Measurements from ENCODE around the gene EXO1.

EXO1 gene

GRCh38 chr1:241902391-241903065, 54.5 kb downstream of the EXO1 start:
- Histone ChIP-seq H3K9ac (ENCODE audit: insufficient read length, low read depth) (no peak overlapping the region), H3K27me3 (ENCODE audit: insufficient read depth, insufficient read length) (no peaks in the 10 kb centered on the region), H3K4me1 (ENCODE audit: insufficient read depth, insufficient read length) (no peaks in the 10 kb centered on the region), H3K36me3 (ENCODE audit: insufficient read depth, insufficient read length, low read length) (peaks cover 6% of the 10 kb centered on the region), H3K9me3 (ENCODE audit: insufficient read depth, low read length) (peaks cover 7% of the 10 kb centered on the region; the same call in 1 of the 2 replicates), H3K4me3 (ENCODE audit: insufficient read length, low read depth) (no peak overlapping the region)
- TF ChIP-seq ZNF274 (IDR thresholded peaks at IDR 0.05; ENCODE audit: low read depth, low read length) (no peak), YY1 (IDR thresholded peaks at IDR 0.05; ENCODE audit: insufficient read depth, insufficient read length) (no peak), SUZ12 (IDR thresholded peaks at IDR 0.05; ENCODE audit: extremely low read depth, insufficient read depth, insufficient read length) (no peak)
- DNase-seq (ENCODE audit: low read depth, low spot score): no peak

GRCh38 chr1:241916196-241916595, 68.2 kb downstream of the EXO1 start:
- no peak for TF ChIP-seq YY1 (IDR thresholded peaks at IDR 0.05; ENCODE audit: insufficient read depth, insufficient read length)
- TF ChIP-seq SUZ12 (IDR thresholded peaks at IDR 0.05; ENCODE audit: extremely low read depth, insufficient read depth, insufficient read length): no peak
- no peak for TF ChIP-seq ZNF274 (IDR thresholded peaks at IDR 0.05; ENCODE audit: low read depth, low read length)
- no peak for DNase-seq (ENCODE audit: low read depth, low spot score)

GRCh38 chr1:241917487-241917886, 69.5 kb downstream of the EXO1 start:
- Histone ChIP-seq H3K9ac (ENCODE audit: insufficient read length, low read depth) (no peak overlapping the region), H3K36me3 (ENCODE audit: insufficient read depth, insufficient read length, low read length) (no peaks in the 10 kb centered on the region), H3K4me3 (ENCODE audit: insufficient read length, low read depth) (no peak overlapping the region), H3K4me1 (ENCODE audit: insufficient read depth, insufficient read length) (no peaks in the 10 kb centered on the region), H3K9me3 (ENCODE audit: insufficient read depth, low read length) (no peaks in the 10 kb centered on the region), H3K27me3 (ENCODE audit: insufficient read depth, insufficient read length) (no peaks in the 10 kb centered on the region)
- no peak for DNase-seq (ENCODE audit: low read depth, low spot score)
- TF ChIP-seq SUZ12 (IDR thresholded peaks at IDR 0.05; ENCODE audit: extremely low read depth, insufficient read depth, insufficient read length): no peak
- no peak for TF ChIP-seq YY1 (IDR thresholded peaks at IDR 0.05; ENCODE audit: insufficient read depth, insufficient read length)
- TF ChIP-seq ZNF274 (IDR thresholded peaks at IDR 0.05; ENCODE audit: low read depth, low read length): no peak

More at GRCh38 chr1:241916196-241916595, 68.2 kb downstream of the EXO1 start:
- Histone ChIP-seq H3K4me1 (ENCODE audit: insufficient read depth, insufficient read length) (no peaks in the 10 kb centered on the region), H3K9ac (ENCODE audit: insufficient read length, low read depth) (no peak overlapping the region), H3K9me3 (ENCODE audit: insufficient read depth, low read length) (no peaks in the 10 kb centered on the region), H3K36me3 (ENCODE audit: insufficient read depth, insufficient read length, low read length) (no peaks in the 10 kb centered on the region), H3K4me3 (ENCODE audit: insufficient read length, low read depth) (no peak overlapping the region), H3K27me3 (ENCODE audit: insufficient read depth, insufficient read length) (no peaks in the 10 kb centered on the region)

- H3K36me3 ChIP-seq (ENCODE audit: insufficient read depth, insufficient read length, low read length): no peaks in the 10 kb centered on the region
- no peaks in the 10 kb centered on the region for H3K4me1 ChIP-seq (ENCODE audit: insufficient read depth, insufficient read length)
- H3K9ac ChIP-seq (ENCODE audit: insufficient read length, low read depth): no peak overlapping the region
- no peak for DNase-seq (ENCODE audit: low read depth, low spot score)
- H3K9me3 ChIP-seq (ENCODE audit: insufficient read depth, low read length): no peaks in the 10 kb centered on the region
- H3K27me3 ChIP-seq (ENCODE audit: insufficient read depth, insufficient read length): no peaks in the 10 kb centered on the region
- TF ChIP-seq ZNF274 (IDR thresholded peaks at IDR 0.05; ENCODE audit: low read depth, low read length) (no peak), SUZ12 (IDR thresholded peaks at IDR 0.05; ENCODE audit: extremely low read depth, insufficient read depth, insufficient read length) (no peak), YY1 (IDR thresholded peaks at IDR 0.05; ENCODE audit: insufficient read depth, insufficient read length) (no peak)
- H3K4me3 ChIP-seq (ENCODE audit: insufficient read length, low read depth): no peak overlapping the region
Observed at GRCh38 chr1:241918879-241919278, 70.9 kb downstream of the EXO1 start.

GRCh38 chr1:241924080-241924808, 76.2 kb downstream of the EXO1 start:
- Histone ChIP-seq H3K9ac (ENCODE audit: insufficient read length, low read depth) (no peak overlapping the region), H3K4me1 (ENCODE audit: insufficient read depth, insufficient read length) (peaks cover 2% of the 10 kb centered on the region), H3K36me3 (ENCODE audit: insufficient read depth, insufficient read length, low read length) (no peaks in the 10 kb centered on the region), H3K4me3 (ENCODE audit: insufficient read length, low read depth) (no peak overlapping the region), H3K9me3 (ENCODE audit: insufficient read depth, low read length) (no peaks in the 10 kb centered on the region), H3K27me3 (ENCODE audit: insufficient read depth, insufficient read length) (no peaks in the 10 kb centered on the region)
- no peak for DNase-seq (ENCODE audit: low read depth, low spot score)
- TF ChIP-seq SUZ12 (IDR thresholded peaks at IDR 0.05; ENCODE audit: extremely low read depth, insufficient read depth, insufficient read length): no peak
- no peak for TF ChIP-seq YY1 (IDR thresholded peaks at IDR 0.05; ENCODE audit: insufficient read depth, insufficient read length)
- no peak for TF ChIP-seq ZNF274 (IDR thresholded peaks at IDR 0.05; ENCODE audit: low read depth, low read length)

- no peak overlapping the region for H3K4me3 ChIP-seq (ENCODE audit: insufficient read length, low read depth)
- no peak for TF ChIP-seq ZNF274 (IDR thresholded peaks at IDR 0.05; ENCODE audit: low read depth, low read length)
- no peak for DNase-seq (ENCODE audit: low read depth, low spot score)
- H3K4me1 ChIP-seq (ENCODE audit: insufficient read depth, insufficient read length): peaks cover 2% of the 10 kb centered on the region
- H3K27me3 ChIP-seq (ENCODE audit: insufficient read depth, insufficient read length): no peaks in the 10 kb centered on the region
- H3K9ac ChIP-seq (ENCODE audit: insufficient read length, low read depth): no peak overlapping the region
- H3K9me3 ChIP-seq (ENCODE audit: insufficient read depth, low read length): no peaks in the 10 kb centered on the region
- no peaks in the 10 kb centered on the region for H3K36me3 ChIP-seq (ENCODE audit: insufficient read depth, insufficient read length, low read length)
Observed at GRCh38 chr1:241926141-241926540, 78.1 kb downstream of the EXO1 start.

- Histone ChIP-seq H3K4me1 (ENCODE audit: insufficient read depth, insufficient read length) (peaks cover 2% of the 10 kb centered on the region), H3K9ac (ENCODE audit: insufficient read length, low read depth) (no peak overlapping the region), H3K36me3 (ENCODE audit: insufficient read depth, insufficient read length, low read length) (no peaks in the 10 kb centered on the region), H3K27me3 (ENCODE audit: insufficient read depth, insufficient read length) (no peaks in the 10 kb centered on the region), H3K4me3 (ENCODE audit: insufficient read length, low read depth) (no peak overlapping the region), H3K9me3 (ENCODE audit: insufficient read depth, low read length) (no peaks in the 10 kb centered on the region)
- no peak for DNase-seq (ENCODE audit: low read depth, low spot score)
- no peak for TF ChIP-seq ZNF274 (IDR thresholded peaks at IDR 0.05; ENCODE audit: low read depth, low read length)
Observed at GRCh38 chr1:241927321-241927720, 79.3 kb downstream of the EXO1 start.

Data from NT2/D1 (cell line).